NCI-H82 treated with DMSO at 0.1 percent for 48 hours (cell line): Measurements from ENCODE around the gene ACTG1.
A peak's percentile ranks its signal among the peaks of the same experiment; 100 is the strongest.

Source experiments
- DNase-seq: peaks from one replicate; lab custom pipeline; 2025; ENCODE audit not compliant: unreplicated experiment; lab: John Stamatoyannopoulos, UW

ACTG1 gene

DNA sequence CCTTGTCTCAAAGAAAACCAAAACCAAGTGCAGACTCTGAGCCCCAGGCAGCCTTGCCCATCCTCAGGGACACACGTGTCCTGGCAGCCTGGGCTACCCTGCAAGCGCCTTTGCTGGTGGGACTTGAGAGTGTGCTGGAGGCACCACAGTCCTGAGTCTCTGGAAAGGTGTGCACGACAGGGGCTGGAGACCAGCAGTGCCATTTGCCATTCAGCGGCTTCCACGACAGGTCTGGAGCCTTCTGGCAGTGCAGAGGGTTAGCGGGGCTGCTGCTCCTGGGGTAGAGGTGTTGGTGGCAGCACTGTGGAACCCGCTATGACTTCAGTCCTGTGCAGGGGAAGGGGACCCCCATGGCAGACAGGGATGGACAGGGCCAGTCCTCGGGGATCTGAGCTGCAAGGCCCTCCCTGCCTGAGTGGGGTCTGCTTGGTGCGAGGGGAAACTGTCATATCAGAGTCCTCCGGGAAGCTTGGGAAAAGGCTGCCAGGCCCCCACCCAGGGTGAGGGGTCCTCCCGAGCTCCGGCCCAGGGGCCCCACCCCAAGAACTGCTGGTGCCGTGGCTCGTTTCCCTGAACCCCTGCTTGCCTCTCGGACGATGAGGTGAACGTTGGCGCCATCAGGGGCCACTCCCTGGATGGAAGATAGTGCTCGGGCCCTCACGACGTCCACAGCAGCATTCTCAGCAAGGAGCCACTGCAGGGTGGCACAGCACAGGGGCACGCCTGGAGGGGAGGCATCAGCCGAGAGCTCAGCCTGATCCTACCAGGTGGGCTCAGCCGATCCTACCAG, 32.8 kb upstream of the ACTG1 start:
- no peak for DNase-seq

DNA sequence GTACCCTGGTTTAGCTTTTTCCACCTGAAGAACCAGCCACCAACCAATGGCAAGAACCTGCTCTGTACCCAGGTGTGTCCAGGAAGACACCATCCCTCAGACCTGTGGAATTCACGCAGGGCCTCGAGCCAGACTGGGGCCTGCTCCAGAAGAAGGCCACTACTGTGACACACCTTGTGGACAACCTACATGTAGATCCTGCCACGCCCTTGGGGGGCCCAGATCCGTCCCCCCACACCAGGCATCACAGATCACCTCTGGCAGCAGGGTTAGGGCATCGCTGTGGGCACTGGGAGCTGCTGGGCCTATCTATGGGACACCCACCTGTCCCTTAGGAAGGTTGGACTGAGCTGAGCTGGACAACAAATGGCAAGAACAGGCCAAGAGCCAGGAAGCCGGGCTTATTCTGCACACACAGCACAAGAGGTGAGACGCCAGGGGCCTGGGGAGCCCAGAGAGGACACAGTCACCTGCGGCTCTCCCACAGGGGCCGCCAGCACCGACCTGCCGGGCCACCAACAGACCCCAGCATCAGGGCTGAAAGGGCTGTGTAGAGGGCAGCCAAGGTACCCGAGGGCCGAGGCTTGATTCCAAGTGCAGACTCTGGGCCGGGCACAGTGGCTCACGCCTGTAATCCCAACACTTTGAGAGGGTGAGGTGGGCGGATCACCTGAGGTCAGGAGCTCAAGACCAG, 31.8 kb upstream of the ACTG1 start:
- DNase-seq, result no peak

DNA sequence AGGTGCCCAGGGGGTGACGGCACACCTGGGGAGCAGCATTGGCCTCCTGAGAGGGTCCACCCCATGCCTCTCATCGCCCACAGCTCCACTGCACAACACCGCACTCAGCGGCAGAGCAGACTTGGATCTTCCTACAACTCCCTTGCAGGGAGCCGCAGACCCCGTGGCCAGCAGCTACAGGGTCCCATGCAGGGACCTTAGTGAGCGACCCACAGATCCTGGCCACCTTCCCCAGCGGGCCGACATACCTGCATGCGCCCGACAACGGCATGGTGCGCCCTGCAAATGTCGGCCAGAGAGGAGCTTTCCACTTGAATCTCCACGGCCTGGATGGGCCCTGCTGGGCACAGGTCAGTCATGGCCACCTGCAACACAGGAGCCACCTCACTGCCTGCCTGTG, 31.2 kb upstream of the ACTG1 start:
- DNase-seq, result no peak

DNA sequence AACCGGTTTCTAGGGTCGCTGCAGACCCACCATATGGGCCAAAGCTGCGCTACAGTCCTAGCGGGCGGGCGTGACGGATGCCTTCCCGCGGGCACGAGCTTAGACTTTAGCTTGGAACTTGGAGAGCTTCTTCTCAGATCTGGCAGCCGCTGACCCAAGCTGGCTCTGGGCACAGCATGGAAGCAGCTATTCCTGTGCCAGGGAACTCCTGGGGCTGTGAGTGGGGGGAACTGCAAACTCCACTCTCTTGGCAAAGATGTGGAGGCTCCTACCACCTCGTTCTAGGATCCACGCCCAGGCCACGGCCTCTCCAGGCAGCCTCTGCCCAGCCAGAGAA, 30.7 kb upstream of the ACTG1 start:
- DNase-seq, result no peak

DNA sequence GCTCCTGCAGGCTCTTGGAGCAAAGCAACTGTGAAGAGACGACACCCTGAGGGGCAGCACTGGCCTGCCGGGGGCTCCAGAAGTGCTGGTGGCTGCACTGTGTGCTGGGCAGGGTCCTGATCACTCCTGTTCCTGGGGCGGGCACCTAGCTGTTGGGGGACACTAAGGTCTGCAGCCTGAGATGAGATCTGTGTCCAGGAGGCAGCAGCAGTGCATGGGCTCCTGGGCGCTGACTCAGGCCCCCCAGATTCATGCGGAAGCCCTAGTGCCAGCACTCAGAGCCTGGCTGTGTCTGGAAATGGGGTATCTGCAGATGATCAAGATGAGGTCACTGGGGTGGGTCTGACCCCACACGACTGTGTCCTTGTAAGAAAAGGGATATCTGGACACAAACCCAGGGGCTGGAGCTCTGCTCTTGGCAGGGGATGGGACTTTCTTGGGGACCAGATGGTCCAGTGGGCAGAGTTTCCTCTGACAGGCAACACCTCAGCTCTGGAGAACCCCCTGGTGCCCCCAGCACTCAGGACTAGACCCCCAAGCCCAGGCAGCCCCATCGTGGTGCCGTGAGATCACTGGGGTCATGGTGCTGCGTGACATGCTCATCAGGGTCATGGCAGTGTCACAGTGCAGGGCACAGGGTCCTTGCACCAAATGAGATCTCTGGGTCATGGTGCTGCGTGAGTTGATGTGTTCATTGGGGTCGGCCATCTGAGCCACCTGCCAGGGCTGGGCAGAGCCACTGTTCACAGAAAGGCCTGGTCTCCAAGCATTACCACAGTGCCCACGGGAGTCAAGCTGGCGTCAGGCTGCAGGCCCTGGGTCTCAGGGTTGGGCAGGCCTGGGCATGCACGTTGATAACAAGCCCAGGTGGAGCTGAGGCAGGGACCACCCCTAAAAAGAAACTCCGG, 30.1 kb upstream of the ACTG1 start:
- no peak for DNase-seq

DNA sequence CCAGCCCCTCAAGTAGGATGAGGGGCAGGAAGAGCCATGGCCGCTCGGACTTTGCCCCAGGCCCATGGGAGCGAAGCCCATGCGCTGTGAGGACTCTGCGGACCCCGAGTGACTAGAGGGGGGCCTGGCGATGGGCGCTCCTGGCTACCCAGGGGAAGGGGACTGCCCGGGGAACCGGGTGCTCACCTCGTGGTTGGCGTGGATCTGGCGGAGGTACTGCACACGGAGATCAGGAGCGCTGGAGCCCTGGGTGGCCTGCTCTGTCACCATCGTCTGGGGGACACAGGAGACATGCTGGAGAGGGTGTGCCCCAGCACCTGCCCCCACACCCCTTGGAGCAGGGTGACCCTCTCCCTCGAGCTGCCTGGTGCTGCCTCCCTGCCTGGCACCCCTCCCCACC, 28.5 kb upstream of the ACTG1 start:
- DNase-seq, result no peak

DNA sequence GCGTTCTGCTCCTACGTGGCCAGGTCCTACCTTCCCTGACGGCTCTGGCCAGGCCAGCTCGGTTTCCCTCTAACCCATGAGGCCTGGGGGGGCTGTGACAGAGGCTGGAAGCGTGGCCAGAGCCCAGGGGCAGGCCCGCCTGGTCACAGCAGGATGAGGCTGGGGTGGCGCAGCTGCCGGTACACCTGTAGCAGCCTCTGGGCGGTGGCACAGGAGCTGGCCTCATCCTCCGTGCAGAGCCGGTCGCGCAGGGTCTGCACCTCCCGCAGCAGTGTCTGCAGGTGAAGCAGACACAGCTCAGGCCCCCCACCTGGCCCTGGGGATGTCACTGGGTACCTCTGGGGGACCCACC, 28.1 kb upstream of the ACTG1 start:
- no peak for DNase-seq

DNA sequence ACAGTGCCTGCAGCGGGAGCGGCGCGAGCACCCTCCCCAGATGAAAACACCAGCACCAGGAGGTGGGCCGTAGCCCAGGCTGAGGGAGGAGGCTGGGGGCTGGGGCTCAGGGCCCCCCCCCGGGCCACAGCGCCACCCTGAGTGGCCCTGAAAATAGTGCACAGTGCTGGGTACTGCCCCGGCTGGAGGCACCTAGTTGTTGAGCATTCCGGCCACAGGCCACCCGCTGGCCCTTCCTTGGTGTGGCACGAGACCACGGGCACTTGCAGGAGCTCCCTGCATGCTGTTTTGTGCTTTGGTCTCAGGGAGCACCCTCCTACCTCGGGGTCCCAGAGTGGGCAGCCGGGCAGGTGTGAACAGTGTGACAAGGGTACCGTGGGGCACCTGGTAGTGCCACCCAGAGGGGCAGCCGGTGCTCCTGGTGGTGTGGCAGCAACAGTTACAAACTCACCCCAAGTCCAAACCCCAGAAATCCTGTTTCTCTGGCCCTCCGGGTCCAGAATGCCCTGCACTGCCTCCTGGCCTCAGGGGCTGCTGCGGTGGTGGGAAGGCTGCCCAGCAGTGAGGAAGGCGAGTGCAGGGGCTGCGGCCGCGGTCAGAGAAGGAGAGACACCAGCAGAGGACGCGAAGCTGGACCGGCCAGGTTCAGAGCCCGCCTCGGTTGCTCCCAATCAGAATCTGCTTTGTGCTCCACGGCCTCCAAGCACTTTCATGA, 27.5 kb upstream of the ACTG1 start:
- DNase-seq, result no peak

DNA sequence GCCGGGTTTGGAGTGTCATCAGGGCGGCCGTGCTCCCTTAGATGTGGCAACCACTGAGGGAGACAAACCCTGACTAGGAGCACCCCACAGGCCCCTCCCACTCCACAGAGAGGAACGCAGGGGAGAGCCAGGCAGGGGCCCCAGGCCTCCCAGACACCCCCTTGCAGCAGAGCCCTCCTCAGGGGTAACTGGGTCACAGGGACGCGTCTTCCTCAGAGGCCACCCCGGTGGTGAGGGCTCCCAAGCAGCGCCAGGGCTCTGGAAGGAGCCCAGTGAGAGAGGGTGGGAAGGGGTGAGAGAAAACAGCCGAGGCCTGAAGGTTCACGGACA, 26.9 kb upstream of the ACTG1 start:
- DNase-seq, result no peak

DNA sequence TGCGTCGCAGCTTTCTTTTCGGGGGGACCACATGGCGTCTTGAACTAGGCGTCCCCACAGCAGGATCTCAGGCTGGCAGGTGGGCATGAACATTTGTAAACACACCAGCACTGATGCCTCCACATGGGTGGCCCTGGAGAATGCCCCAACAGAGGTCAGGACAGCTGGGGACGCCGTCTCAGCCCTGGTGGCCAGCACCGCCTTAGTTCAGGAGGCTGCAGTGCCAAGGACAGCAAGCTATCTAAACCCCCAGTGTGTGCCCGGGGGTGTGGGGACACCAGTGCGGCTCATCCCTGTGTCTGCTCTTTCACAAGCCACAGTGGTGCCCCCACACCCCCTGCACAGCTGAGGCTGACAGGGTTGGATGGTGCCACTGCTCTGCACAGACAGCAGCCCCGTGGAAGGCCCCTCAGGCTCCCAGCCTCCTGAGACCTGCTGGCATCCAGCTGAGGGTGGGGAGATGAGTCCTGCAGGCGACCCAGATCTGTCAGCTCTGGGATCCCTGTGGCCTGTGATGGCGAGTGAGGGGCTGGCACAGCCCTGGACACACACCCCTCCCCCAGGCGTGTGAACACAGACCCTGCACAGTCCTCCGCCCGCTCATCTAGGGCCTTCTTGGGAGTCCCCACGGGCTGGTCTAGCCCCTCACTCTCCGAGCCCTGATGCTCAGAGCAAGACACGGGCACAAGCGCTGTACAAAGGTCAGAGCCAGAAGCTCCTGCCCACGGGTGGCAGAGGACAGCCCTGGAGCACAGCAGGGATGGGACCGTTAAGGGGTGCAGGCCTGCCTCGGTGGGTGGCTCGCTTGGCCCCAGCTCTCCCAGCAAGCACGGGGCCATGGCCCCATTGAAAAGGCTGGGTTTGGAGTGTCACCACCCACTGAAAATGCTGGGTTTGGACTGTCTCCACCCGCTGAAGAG, 26.3 kb upstream of the ACTG1 start:
- no peak for DNase-seq

DNA sequence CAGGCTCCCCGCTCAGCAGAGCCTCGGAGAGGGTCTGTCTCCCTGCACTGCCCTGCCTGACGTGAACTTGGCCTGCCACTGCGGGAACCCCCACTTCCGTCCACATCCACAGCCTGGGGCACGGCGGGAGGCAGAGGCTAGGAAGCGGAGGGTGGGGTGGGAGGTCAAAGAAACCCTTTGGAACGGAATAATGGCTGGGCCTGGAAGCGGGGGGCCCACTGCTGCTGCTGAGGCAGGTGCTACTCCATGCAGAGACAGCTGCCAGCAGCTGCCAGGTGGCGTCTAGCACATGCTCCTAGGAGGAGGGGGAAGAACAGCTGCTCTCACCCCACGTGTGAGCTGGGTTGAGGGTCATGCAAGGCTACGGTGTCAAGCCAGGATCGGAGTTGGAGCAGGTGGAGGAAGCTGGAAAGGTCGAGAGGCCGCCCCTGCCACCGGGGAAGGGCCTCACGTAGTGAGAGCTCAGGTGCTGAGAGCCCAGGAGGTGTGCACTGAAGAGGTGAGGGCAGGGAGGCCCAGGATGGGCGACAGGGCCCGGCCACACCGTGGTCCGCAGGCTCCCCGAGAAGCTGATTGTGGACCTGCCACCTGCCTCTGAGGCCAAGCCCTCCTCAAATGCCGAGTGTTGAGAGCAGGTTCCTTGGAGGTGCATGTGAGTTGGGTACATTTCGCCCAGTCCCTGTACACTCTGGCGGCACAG, 25.4 kb upstream of the ACTG1 start:
- DNase-seq, result peak; percentile 35

DNA sequence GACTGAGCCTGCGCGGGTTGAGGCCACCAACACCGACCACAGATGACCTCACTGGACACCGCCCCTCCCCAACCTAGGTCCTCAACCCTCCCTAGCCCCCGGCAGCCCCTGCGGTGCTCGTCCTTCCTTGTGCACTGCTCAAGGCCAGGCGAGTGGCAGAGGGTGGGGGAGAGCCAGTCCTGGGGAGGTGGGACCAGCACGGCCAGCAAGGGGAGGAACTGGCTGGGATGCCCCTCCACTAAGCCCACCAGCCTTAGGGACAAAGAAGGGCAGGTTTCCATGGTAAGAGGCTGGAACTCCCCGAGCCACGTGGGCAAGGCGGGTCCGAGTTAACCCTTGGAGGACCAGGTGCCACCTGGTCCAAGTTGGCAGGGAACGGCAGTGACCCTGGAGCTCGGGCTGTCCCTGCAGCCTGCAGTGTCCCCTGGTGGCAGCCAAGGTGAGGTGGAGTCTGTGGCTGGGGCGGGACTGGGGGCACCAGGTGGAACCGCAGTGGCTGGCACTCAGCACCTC, 24.8 kb upstream of the ACTG1 start:
- no peak for DNase-seq

DNA sequence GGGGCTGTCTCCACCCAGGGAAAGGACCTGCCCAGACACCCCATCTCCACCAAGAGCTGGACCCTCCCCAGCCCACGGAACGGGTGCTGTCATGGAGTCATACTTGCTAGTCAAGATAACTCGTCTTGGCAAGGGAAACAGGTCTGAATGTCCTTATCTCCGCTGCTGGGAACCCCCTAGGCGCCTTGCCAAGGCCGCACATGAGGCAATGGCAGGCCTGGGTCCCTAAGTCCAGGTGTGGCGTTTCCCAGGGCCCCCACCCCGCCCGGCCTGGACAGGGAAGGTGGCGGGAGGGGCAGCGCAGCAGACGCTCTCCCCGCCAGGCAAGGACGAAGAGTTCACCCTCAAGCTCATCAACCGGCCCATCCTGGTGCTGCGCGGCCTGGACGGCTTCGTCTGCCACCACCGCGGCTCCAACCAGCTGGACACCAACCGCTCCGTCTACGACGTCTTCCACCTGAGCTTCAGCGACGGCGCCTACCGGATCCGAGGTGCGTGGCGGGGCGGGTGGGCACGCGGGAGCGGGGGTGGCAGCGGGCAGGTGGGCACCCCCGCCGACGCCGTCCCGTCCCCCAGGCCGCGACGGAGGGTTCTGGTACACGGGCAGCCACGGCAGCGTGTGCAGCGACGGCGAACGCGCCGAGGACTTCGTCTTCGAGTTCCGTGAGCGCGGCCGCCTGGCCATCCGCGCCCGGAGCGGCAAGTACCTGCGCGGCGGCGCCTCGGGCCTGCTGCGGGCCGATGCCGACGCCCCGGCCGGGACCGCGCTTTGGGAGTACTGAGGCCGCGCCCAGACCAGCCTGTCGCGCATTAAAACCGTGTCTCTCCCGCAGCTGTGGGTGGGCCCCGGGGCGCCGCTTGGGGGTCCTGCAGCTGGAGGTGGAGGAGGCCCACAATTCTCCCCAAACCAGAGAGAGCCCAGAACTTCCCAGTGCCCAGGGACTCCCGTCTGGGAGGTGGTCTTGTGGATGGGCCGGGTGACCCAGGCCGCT, 24.0 kb upstream of the ACTG1 start:
- no peak for DNase-seq

DNA sequence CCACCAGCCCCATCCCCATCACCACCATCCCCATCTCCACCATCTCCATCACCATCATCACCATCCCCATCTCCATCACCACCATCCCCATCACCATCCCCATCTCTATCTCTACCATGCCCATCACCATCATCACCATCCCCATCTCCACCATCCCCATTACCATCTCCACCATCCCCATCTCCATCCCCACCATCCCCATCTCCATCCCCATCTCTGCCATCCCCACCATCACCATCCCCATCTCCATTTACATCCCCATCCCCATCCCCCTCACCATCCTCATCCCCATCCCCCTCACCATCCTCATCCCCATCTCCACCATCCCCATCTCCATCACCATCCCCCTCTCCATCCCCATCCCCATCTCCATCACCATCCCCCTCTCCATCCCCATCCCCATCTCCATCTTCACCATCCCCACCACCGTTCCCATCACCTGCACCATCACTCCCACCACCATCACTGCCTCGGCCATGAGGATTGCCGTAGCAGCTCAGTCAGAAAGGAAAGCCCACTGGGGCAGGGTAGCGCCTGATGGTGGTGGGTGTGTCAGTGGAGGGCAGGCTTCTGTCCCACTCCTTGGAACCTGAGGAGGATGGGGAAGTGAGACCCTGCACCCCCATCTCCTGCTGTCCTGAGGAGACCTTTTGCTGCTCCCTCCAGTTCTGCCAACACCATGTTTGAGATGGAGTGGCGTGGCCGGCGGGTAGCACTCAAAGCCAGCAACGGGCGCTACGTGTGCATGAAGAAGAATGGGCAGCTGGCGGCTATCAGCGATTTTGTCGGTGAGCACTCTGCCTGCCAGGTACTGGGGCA, 23.1 kb upstream of the ACTG1 start:
- DNase-seq, result no peak

DNA sequence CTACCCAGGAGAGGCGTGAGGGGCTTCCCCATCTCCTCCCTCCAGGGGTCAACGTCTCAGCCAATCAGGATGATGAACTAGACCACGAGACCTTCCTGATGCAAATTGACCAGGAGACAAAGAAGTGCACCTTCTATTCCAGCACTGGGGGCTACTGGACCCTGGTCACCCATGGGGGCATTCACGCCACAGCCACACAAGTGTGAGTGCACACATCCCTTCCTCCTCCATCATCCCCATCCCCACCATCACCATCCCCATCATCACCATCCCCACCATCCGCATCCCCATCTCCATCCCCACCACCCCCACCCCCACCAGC, 22.4 kb upstream of the ACTG1 start:
- no peak for DNase-seq

DNA sequence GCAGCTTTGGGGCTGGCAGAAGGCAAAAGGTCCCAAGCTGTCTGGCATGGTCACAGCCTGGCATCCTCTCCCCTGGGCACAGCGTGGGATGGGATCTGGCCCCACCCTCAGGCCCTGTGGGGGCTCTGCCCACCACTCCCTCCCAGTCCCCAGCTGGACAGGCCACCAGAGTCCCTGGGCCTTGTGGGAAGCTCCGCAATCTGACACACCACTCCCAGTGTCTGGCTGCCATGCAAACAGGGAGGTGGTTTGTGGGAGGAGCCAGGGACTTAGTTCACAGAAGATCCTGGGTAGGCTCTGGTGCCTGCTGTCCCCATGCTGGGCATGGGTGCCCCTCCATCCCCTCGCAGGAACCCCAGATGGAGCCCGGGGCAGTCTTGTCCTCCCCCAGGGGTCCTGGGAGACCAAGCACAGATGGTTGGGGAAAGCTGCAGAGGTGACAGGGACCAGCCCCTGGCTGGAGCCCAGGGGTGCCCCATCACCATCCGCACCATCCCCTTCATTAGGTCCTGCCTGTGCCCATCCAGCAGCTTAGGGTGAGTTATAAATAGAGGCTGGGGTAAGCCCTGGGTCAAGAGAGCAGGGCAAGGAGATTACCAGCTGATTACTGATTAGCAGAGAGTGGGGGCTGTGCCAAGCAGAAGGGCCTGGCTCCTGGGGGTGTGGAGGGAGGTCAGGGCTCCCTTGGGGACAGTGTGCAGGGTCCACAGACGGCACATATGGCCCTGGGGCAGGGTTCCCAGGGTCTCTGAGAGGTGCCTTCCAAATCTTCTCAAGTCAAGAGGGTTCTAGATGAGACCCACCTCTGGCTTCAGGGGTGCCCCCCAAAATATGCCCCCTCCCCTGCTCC, 21.8 kb upstream of the ACTG1 start:
- DNase-seq, result no peak
